HG02970 (cell line): ENCODE results near the gene ENTPD3.

Source experiments
- ATAC-seq: cut with Tn5 transposase; IDR thresholded peaks from one replicate; pipeline ENCODE4 v1.9.1; 2021; ENCODE audit warnings: mild to moderate bottlenecking, moderate library complexity, moderate number of reproducible peaks; ENCODE audit not compliant: unreplicated experiment, low FRiP score

ENTPD3 gene

GRCh38 chr3:40398346-40398745, 11.4 kb downstream of the ENTPD3 start:
- no peak for ATAC-seq

GRCh38 chr3:40404591-40405198, 17.7 kb downstream of the ENTPD3 start:
- no peak for ATAC-seq

- ATAC-seq: no peak
Observed at GRCh38 chr3:40407007-40407406, 20.0 kb downstream of the ENTPD3 start.

- no peak for ATAC-seq
Observed at GRCh38 chr3:40407611-40408010, 20.6 kb downstream of the ENTPD3 start.

GRCh38 chr3:40414270-40414669, 27.3 kb downstream of the ENTPD3 start:
- ATAC-seq: no peak

- ATAC-seq: no peak
Observed at GRCh38 chr3:40417845-40418543, 31.0 kb downstream of the ENTPD3 start.

GRCh38 chr3:40422861-40423260, 35.9 kb downstream of the ENTPD3 start:
- no peak for ATAC-seq

GRCh38 chr3:40427045-40427669, 40.2 kb downstream of the ENTPD3 start:
- no peak for ATAC-seq

GRCh38 chr3:40432793-40433192, 45.8 kb downstream of the ENTPD3 start:
- ATAC-seq: no peak

GRCh38 chr3:40437889-40438288, 50.9 kb downstream of the ENTPD3 start:
- ATAC-seq: no peak

- ATAC-seq: no peak
Observed at GRCh38 chr3:40445062-40445461, 58.1 kb downstream of the ENTPD3 start.

GRCh38 chr3:40445880-40446279, 58.9 kb downstream of the ENTPD3 start:
- ATAC-seq: no peak

GRCh38 chr3:40450438-40450837, 63.5 kb downstream of the ENTPD3 start:
- no peak for ATAC-seq

GRCh38 chr3:40451551-40451950, 64.6 kb downstream of the ENTPD3 start:
- ATAC-seq: no peak

GRCh38 chr3:40452057-40452456, 65.1 kb downstream of the ENTPD3 start:
- ATAC-seq: no peak

GRCh38 chr3:40452562-40452875, 65.5 kb downstream of the ENTPD3 start:
- ATAC-seq: no peak

GRCh38 chr3:40452876-40453730, 66.1 kb downstream of the ENTPD3 start:
- ATAC-seq: peak; percentile 94

GRCh38 chr3:40453933-40454332, 66.9 kb downstream of the ENTPD3 start:
- ATAC-seq: no peak

- ATAC-seq: no peak
Observed at GRCh38 chr3:40455328-40455727, 68.3 kb downstream of the ENTPD3 start.

GRCh38 chr3:40456279-40456939, 69.4 kb downstream of the ENTPD3 start:
- ATAC-seq: no peak
